Left lobe of liver (tissue), 2 donors: ENCODE data around the gene STUB1. TPM values are rescaled to one million over a fixed set of nuclear protein-coding genes. Genes with fewer than 3 reads are reported as not detected.

Experiments
- ATAC-seq: fragments of 200-7000 bp; cut with Tn5 transposase; one replicate; pipeline ENCODE4 v1.9.1; 2020; ENCODE audit warnings: mild to moderate bottlenecking, moderate library complexity
- DNase-seq: peaks from one replicate; pipeline ENCODE4 v3.0.0-alpha.2; 2020; ENCODE audit warnings: low spot score
- total RNA-seq: library from RNA; stranded (reverse); gene quantifications from one replicate; pipeline ENCODE4 v1.2.1, GENCODE V29; 2021
- donor health status: DM: no; HTN: no; CAD: no; lungs with moderate emphysema.
- donor health status: DM: no; HTN: yes; CAD: no.

The STUB1 gene
- total RNA-seq, 1 donor from 2014 or later, result 56.2 TPM

DNA sequence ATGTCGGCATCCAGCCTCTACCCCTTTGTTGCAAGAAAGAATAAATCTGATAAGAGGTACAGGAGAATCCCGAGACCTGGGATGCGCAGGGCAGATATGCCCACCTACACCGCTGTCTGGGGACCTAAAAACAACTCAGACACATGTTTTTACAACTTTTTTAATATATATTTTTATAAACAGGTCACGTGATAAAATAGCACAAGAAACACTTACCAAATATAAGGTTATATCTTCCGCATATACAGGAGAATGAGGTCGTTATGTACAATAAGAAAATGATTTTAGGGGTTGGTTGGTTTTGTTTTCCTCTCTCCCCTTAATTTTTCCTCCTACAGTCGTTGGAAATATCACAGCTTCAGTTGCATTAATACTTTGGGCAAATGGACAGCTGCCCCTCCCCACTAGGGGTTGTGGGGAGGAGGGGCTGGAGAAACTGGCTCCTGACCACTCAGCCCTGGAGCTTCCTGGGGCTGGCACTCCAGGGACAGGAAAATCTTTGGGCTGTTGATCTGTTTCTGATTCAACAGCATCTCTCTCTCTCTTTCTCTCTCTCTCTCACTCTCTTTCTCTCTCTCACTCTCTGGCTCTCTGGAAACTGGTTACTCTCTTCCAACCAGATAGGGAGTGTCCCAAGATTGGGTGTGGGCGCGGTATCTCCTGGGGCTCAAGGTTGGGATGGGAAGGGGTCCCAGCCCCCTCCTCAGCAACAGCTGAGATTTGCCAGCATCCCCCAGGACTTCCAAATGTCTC lies 12.3 kb downstream of the STUB1 start:
- DNase-seq (no peak), ATAC-seq (no peak)

DNA sequence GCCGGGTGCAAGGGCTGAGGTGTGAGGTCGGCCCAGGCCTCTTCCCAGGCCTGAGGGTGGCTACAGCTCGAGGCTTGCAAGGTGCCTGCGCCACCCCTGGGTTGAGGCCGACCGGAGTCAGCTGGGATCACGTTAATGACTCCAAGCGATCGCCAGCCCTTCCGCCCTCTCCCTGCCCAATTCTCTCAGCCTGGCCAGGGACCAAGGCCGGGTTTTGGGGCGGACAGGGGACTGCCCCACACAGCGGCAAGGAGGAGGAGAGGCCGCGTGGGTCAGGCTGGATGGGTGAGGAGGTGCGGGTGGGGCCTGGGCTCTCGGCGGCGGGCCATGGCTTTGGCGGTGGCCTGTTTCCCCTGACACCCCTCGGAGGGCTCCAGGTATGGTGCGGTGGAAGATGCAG lies 13.2 kb downstream of the STUB1 start:
- DNase-seq, result no peak
- ATAC-seq, result no peak

DNA sequence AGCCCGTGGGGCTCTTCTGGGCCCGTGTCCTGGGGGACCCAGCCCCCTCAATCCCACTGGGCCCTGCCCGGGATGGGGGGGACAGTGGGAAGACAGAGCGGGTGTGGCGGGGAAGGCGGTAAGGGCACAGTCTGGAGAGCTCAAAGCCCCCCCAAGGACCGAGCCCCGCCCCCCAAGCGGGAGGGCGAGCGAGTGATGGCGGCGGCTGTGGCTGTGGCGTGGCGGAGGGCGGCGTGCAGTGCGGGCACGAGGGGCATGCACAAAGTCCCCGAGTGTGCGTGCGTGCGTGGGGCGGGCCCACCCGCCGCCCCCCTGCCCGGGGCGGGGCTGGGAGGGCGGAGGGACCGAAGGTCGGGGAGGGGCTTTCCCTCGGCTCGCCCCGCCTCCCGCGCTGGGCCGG lies 13.6 kb downstream of the STUB1 start:
- DNase-seq, result no peak
- no peak for ATAC-seq

DNA sequence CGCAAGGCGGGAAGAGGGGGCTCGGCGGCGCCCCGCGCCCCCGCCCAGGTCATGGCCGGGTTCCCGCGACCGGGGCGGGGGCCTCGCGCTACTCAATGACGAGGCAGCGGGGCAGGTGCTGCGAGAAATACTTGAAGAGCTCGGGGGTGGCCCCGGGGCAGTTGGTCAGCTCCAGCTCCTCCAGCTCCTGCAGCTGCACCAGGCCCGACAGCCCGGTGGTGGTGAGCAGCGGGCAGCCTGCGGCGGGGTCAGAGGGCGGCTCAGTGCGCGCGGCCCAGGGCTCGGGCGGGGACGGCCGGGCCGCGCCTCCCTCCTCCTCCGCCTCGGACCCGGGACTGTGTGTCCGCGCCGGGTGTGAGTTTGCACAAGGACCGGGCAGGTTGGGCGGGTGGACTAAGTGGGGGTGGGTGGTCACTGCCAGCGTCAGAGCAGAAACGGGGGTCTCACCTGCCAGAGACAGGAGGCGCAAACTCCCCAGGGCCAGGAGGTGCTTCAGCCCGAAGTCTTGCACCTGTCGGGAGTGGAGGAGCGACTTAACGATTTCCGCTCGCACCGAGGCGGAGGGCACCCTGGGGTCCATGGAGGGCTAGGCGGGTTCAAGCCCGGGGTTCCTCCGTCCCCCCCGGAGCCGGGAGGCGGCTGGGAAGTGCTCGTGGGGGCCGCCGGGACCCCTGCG lies 14.1 kb downstream of the STUB1 start:
- ATAC-seq (no peak), DNase-seq (no peak)

DNA sequence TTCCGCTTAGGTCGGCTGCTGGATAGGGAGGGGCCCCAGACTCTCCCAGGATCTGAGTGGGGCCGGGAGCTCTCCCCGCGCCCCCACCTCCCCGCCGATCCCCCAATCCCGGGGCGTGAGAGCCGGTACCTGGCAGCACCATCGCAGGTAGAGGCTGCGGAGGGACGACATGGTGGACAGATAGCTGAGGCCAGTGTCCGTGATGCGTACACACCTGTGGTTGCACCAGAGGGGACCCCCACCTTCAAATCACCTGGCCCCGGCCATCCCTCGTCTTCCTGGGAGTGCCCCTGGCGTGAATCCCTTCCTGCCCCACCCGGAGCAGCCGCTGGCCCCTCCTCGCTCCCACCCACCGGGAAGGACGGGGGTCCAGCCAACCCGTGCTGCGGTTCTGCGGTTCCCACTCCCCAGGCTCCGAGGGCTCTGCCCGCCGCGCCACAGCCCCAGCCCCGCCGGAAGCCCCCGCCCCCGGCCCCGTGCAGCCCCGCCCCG lies 14.7 kb downstream of the STUB1 start:
- DNase-seq (no peak), ATAC-seq (no peak)

DNA sequence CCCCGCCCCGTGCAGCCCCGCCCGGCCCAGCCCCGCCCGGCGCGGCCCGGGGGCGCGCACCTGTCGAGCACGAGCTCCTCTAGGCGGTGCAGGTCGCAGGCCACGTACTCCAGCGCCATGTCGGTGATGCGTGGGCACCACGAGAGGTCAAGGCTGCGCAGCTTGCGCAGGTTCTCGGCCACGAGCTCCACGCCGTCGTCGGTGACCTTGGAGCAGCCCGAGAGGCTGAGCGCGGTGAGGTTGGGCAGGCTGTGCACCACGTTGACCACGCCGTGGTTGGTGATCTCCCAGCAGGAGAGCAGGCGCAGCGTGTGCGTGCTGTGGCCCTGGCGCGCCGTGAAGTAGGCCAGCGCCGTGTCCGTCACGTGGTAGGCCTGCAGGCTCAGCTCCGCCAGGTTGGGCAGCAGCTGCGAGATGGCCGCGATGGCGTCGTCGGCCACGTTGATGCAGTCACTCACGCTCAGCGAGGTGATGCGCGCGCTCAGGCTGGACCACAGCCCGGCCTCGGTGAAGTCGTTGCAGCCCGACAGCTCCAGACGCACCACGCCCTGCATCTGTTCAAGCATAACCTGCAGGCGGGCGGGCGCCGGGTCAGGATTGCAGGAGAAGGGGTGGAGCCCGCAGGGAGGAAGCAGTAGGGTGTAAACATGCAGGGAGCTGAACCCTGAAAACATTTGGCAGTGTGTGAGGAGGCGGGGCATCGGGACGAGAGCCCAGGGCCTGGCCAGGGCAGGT lies 15.3 kb downstream of the STUB1 start:
- no peak for DNase-seq
- peak; percentile 35 for ATAC-seq

DNA sequence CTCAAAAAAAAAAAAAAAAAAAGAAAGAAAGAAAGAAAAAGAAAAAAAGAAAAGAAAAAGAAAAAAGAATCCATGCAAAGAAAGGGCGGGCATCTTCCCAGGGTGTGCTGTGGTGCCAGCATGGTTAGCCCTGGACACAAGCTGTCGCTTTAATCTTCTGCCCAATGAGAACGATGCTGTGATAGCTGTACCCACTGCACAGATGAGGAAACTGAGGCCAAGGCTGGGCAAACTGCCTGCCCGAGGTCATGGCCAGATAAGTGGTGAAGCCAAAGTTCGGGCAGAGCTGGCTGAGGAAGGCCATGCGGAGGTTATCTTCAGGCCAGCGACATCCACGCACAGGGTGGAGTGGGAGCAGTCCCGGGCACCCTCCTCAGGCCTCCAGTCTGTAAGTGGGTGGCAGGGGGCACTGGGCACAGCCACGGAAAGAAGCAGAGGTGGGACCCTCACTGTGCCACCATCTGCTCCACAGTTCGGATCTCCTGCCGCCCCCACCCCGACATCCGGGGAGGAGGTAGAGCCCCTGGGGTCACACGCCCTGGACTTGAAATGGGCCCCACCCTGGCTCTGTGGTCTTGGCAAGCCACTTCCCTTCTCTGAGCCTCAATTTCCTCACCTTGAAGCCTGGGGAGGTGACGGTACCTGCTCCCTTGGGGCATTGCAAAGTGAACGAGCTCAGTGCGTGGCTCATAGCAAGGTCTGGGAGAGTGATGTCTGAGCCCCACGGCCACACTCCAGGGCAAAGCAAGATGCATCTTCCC lies 18.9 kb downstream of the STUB1 start:
- ATAC-seq (no peak), DNase-seq (no peak)

DNA sequence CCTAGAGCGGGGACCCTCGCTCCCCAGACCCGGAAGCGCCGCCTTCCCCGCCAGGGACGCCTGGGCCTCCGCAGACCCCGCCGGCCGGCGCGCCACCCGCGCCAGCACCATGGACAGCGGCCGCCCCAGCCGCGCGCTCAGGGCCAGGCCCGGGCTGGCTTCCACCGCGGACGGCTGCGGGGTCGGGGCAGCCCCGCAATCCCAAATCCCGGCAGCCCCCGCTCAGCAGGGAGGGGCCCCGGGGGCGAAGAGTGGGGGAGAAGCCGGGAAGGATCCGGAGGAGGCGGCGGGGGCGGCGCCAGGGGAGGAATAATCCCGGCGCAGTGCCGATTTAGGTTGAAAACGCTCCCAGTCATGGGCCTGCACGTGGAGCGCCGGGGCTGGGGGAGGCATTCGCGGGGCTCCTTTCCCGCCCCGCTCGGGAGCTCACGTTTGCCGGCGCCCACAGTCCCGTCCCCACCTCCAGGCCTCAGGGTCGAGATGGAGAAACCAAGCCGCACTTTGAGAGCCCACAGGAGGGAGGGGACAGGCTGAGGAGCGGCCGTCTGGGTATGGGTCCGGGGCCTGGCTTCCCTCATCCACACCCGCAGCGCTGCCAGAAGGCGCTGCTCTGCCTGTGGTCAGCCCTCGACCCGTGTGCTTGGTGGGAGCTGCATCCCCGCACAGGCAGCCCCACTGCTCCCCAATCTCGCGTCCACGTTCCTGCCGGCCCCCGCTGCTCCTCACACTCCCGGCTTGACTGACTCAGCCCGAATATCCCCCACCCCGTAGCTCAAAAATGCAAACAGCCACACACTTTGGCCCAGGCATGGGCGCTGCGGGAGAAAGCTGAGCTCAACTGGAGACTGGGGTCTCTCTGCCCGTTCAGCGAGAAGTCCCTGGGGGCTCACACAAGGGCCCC lies 20.7 kb downstream of the STUB1 start:
- DNase-seq (no peak), ATAC-seq (peak; percentile 76)

DNA sequence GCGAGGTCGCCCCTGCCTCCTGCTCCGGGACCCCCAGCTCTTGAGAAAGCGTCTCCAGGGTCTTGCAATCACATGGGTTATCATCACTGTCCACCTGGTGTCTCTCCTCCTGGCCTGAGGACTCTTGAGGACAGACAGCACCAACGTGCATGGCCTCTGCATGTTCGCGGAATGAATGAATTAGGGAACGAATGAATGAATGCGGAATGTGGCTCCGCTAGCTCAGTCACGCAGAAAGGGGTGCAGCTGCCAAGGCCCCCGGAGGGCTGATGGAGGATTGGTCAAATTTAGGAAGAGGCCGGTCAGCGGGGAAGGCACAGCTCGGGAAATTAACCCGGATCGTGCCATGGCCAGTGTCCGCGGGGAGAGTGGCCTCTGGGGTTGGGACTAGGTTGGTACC lies 22.1 kb downstream of the STUB1 start:
- no peak for ATAC-seq
- DNase-seq, result no peak

DNA sequence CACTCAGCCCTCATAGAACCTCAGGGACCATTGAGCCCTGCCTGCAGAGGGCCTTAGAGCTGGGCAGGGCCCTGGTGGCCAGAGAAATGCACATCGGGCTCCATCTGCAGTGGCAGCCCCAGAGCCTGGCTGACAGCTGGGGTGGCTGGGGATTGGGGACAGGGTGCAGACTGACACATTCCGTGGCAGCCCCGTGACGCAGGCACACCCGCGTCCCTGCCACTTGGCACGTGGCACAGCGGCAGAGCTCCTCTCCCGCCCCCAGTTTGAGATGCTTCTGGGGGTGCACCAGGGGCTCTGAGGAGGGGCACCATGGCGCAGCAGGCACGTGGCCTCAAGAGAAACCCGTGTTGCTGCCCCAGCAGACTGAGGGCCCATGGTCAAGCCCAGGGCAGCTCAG lies 23.2 kb downstream of the STUB1 start:
- no peak for DNase-seq
- ATAC-seq, result no peak

DNA sequence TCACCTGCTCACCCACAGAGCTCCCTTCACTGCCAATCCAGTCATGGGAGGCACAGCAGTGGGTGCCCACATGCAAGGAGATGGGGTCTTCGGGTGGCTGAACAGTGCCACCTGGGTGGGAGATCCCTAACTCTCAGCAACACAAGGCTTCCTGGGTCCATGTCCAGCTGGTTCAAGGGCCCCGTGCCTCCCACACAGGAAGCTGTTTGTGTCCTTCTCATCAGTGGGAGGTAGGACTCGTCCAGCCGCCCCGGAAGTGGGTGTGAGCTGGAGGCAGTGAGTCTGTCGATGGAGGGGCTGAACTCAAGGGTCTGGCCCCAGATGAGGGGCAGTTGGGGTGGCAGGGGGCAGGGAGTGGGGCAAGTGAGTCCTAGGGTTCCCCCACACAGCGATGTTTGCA lies 23.8 kb downstream of the STUB1 start:
- ATAC-seq (no peak), DNase-seq (no peak)

DNA sequence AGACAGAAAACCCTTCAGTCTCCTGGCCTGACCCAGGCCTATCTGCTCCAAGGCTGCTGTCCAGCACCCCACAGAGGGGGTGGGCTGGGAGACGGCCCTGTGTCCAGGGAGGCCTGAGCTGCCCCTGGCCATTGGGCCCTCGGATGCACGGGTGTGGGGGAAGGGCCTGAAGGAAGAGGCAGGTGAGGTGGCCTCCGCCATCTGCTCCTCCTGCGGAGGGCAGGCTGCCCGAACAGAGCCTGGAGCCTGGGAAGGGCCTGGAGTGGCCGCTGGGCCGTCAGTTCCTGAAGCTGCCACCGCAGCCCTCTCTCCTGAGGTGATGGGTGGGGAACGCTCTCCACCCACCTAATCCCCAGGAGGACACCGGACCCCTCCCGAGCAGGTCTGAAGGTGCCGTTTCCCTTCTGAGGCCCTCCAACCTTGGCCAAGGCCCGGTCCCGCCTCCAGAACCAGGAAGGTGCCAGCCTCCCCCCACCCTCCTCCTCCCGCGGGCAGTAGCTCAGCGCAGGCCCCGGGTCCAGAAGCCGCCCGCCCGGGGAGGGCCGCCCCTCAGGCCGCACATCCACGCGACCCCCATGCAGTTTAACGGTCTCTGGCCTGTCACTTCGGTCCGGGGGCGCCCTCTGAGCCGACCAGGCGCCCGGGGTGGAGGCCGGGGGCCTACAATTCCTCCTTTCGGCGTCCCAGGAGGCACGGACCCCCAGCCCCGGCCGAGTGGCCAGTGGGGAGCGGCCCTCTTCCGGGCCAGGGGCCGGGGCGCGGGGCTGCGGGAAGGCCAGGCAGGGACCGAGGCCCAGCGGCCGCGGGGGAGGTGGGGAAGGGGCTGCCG lies 24.6 kb downstream of the STUB1 start:
- no peak for ATAC-seq
- DNase-seq, result no peak

DNA sequence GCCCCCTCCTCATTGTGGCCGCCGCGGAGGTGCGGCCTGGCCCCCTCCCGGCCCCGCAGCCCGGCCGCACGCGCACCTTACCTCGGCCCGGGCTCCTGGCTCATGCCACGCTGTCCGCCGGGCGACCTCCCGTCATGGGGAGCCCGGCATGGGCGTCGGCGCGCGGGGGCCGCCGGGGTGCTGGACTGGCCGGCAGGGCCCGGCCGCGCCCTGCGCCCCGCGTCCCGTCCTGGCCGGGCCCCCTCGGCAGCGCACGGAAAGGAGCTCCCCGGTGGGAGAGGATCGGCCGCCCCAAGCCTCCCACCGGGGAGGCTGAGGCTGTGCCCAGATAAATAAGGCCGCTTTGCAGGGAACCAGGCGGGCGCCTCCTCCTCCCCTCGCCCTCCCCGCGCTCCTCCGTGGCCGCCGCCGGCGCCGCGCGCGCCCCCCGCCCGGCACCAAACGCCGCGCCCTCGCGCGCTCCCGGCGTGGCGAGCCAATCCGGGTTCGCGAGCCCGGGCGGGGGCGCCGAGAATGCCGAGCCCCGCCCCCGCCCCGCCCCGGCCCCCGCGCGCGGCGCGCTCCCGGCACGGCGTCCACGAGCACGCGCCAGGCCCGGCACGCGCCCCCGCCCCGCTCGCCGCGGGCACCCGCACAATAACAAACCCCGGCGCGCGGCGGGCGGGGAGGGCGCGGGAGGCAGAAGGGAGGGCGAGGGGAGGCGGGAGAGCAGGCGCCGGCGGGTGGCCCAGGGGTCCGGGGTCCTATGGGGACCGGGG lies 25.4 kb downstream of the STUB1 start, which contains the start of gene FBXL16:
Gene FBXL16, minus strand, starts transcription at position 371 of the 758 bp plus-strand sequence. CDS start 8,396 bp downstream, outside the sequence.
- ATAC-seq (no peak), DNase-seq (no peak)

DNA sequence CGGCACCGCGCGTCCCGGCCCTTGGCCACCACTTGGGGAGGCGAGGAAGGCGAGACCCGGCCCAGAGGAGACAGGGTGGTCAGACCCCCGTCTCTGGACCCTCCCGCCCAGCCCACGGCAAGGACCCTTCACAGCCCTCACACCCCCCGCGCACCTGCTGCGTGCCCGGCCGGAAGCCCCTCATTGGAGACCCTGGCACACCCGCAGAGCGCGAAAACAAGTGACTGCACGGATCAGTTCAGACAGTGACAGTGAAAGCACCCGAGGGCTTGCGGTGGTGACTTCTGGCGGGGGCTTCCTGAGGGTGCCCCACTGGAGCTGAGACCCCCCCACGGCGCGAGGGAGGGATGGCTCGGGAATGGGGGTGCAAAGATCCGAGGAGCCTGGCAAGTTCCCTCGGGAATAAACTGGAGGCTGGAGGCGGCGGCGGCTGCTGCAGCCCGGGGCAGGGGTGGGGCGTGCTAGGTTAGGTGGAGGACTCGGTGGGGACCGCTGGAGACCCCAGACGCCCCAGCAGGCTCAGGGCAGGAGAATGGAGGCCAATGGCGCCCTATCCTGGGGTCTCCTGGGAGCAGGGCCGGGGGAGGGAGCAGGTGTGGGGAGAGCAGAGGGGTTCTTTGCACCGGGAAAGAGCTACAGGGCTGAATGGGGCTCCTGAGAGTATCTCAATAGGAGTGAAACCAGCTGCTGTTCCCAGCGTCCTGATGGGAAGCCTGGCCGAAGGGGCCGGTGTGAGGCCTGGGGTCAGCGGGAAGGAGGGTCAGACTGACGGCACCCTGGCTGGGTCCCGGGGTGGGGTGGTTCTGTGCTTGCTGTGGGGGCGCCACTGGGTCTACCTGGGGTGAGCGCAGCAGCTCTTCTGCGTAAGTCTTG lies 26.2 kb downstream of the STUB1 start:
- DNase-seq (no peak), ATAC-seq (no peak)

DNA sequence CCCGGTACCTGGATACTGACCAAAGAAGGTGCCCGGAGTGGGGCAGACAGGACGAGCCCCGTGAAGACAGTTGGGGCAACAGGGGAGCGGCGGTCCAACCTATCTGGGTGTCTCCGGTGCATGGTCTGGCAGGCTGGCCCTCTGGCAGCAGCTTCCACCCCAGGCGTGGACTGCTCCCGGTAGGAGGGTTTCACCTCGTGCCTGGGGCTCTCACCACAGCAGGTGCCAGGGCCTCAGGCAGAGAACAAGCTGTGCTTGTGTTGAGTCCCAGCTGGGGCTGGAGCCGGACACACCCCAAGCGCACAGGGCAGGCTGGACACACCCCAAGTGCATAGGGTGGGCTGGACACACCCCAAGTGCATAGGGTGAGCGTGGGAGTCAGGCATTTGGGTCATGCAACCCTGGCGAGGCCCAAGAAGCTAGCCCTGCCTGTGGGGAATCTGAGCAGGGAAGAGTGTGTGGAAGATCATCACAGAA lies 26.9 kb downstream of the STUB1 start:
- ATAC-seq (no peak), DNase-seq (no peak)

DNA sequence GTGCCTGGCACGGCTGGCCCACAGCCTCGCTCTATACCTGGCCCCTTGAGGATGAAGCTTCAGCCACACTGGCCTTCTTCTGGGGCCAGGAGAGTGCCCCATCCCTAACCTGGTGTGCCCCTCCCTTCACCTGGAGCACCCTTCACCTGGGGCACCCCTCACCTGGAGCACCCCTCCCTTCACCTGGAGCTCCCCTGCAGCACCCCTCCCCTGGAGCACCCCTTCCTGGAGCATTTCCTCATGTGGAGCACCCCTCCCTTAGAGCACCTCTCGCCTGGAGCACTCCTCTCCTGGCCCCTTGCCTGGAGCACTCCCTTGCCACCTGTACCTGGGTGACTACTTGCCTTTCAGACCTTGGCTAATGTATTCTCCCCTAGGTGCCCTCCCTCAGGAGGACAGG lies 27.8 kb downstream of the STUB1 start:
- DNase-seq (no peak), ATAC-seq (no peak)

DNA sequence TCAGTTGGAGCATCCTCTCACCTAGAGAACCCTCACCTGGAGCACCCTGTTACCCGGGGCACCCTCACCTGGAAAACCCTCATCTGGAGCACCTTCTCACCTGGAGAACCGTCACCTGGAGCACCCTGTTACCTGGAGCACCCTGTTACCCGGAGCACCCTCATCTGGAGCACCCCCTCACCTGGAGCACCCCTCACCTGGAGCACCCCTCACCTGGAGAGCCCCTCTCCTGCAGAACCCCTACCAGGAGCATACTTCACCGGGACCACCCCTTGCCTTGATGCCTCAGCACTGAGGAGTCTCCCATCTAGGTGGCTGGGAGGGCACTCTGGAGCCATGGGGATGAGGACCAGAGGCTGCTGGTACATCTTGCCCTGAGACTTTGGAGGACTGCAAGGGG lies 28.7 kb downstream of the STUB1 start:
- ATAC-seq, result no peak

More for the DNA sequence above, 28.7 kb downstream of the STUB1 start:
- DNase-seq, result no peak
